Neuronal stem cell (in vitro differentiated cells): ENCODE results near the gene CRACR2A.

ENCODE experiments used
- DNase-seq: peaks from one replicate; pipeline ENCODE4 v3.0.0-alpha.2; 2013; ENCODE audit warnings: low spot score
- H2AFZ ChIP-seq: one replicate; pipeline ENCODE4 v1.6.1; 2013; ENCODE audit warnings: mild to moderate bottlenecking, low read length, inconsistent platforms
- H2AK5ac ChIP-seq: 2 replicates; pipeline ENCODE4 v1.6.1; 2013; ENCODE audit warnings: low read depth, mild to moderate bottlenecking, inconsistent platforms, low read length, moderate library complexity, mixed read lengths
- H2BK120ac ChIP-seq: 2 replicates; pipeline ENCODE4 v1.6.1; 2013; ENCODE audit warnings: low read depth, mild to moderate bottlenecking, inconsistent platforms, low read length, moderate library complexity, mixed read lengths
- H2BK12ac ChIP-seq: one replicate; pipeline ENCODE4 v1.6.1; 2013; ENCODE audit warnings: low read length, inconsistent platforms
- H2BK15ac ChIP-seq: 2 replicates; pipeline ENCODE4 v1.6.1; 2013; ENCODE audit warnings: mild to moderate bottlenecking, low read length, inconsistent platforms, mixed read lengths
- H2BK5ac ChIP-seq: one replicate; pipeline ENCODE4 v1.6.1; 2013; ENCODE audit warnings: inconsistent platforms, mild to moderate bottlenecking, low read length, moderate library complexity
- H3K14ac ChIP-seq: one replicate; pipeline ENCODE4 v1.6.1; 2013; ENCODE audit warnings: low read length, inconsistent platforms
- H3K18ac ChIP-seq: 2 replicates; pipeline ENCODE4 v1.6.1; 2013; ENCODE audit warnings: low read length, inconsistent platforms
- H3K23ac ChIP-seq: 2 replicates; pipeline ENCODE4 v1.6.1; 2013; ENCODE audit warnings: low read depth, mild to moderate bottlenecking, mixed read lengths, low read length, inconsistent platforms; ENCODE audit not compliant: poor library complexity
- H3K27ac ChIP-seq: replicated peaks from 3 replicates; pipeline ENCODE4 v1.5.1; 2013; ENCODE audit warnings: low read length, inconsistent platforms
- H3K27me3 ChIP-seq, 3 experiments: 2 replicates each; pipeline ENCODE4 v1.6.1; 2013; ENCODE audit warnings: low read length in 3 of 3, mild to moderate bottlenecking in 2 of 3, inconsistent platforms in 1 of 3, low read depth in 1 of 3, mixed read lengths in 1 of 3, moderate library complexity in 1 of 3; ENCODE audit not compliant: control insufficient read depth in 3 of 3, insufficient read depth in 3 of 3
- H3K36me3 ChIP-seq, 2 donors: replicated peaks in 1 of 2; 2 replicates each; pipeline ENCODE4 v1.6.1; 2013; ENCODE audit warnings: low read length in 2 of 2; ENCODE audit not compliant: control insufficient read depth in 2 of 2, insufficient read depth in 2 of 2
- H3K4ac ChIP-seq: 2 replicates; pipeline ENCODE4 v1.6.1; 2013; ENCODE audit warnings: inconsistent platforms, mild to moderate bottlenecking, low read length, moderate library complexity
- H3K4me1 ChIP-seq, 2 donors: 1 replicate in 1 of 2; 2 replicates in 1 of 2; pipeline ENCODE4 v1.6.1; 2013; ENCODE audit warnings: low read length in 2 of 2, low read depth in 1 of 2; ENCODE audit not compliant: control insufficient read depth in 2 of 2, insufficient read depth in 1 of 2
- H3K4me2 ChIP-seq: one replicate; pipeline ENCODE4 v1.6.1; 2013; ENCODE audit warnings: mild to moderate bottlenecking, low read length, inconsistent platforms; ENCODE audit not compliant: insufficient read depth, poor library complexity, severe bottlenecking
- H3K4me3 ChIP-seq, 2 donors: 2 replicates each; pipeline ENCODE4 v1.5.1; 2013; ENCODE audit warnings: low read length in 2 of 2, mild to moderate bottlenecking in 2 of 2, inconsistent platforms in 1 of 2, moderate library complexity in 1 of 2
- H3K79me1 ChIP-seq: one replicate; pipeline ENCODE4 v1.6.1; 2013; ENCODE audit warnings: low read depth, mild to moderate bottlenecking, inconsistent platforms, low read length, moderate library complexity
- H3K9ac ChIP-seq: one replicate; pipeline ENCODE4 v1.6.1; 2013; ENCODE audit warnings: mild to moderate bottlenecking, low read depth, low read length, inconsistent platforms; ENCODE audit not compliant: poor library complexity
- H3K9me3 ChIP-seq, 2 donors: replicated peaks in 1 of 2; 2 replicates each; pipeline versions ENCODE3 to v1.6.1; 2013; ENCODE audit warnings: low read length in 2 of 2, mild to moderate bottlenecking in 2 of 2, inconsistent platforms in 1 of 2, low read depth in 1 of 2, mixed read lengths in 1 of 2, moderate library complexity in 1 of 2; ENCODE audit not compliant: control insufficient read depth in 2 of 2, insufficient read depth in 1 of 2
- H4K8ac ChIP-seq: one replicate; pipeline ENCODE4 v1.6.1; 2013; ENCODE audit warnings: low read depth, mild to moderate bottlenecking, inconsistent platforms, low read length, moderate library complexity
- H4K91ac ChIP-seq: one replicate; pipeline ENCODE4 v1.6.1; 2013; ENCODE audit warnings: low read length, low read depth, mild to moderate bottlenecking, inconsistent platforms; ENCODE audit not compliant: poor library complexity
- WGBS, 2 donors: extraction: QIAGEN DNeasy Blood & Tissue Kit; methylation state at CpG; one replicate each; pipeline ENCODE4 v1.1.7; 2013; ENCODE audit warnings: missing lambda C conversion rate in 2 of 2, mixed read lengths in 1 of 2; ENCODE audit not compliant: insufficient read length in 2 of 2, insufficient replicate concordance in 1 of 2; ENCODE audit errors: extremely low coverage in 2 of 2; 5-methylcytosine and 5-hydroxymethylcytosine counted together

CRACR2A gene

GRCh38 chr12:3723916-3724805 lies 28.7 kb downstream of the CRACR2A start:
- no peak overlapping the region for H2BK12ac ChIP-seq
- no peak overlapping the region for H3K4me2 ChIP-seq
- H3K23ac ChIP-seq, result no peak overlapping the region
- no peak overlapping the region for H2BK5ac ChIP-seq
- H3K36me3 ChIP-seq, result no peaks in the 10 kb centered on the region
- no peak overlapping the region for H2AFZ ChIP-seq
- H3K14ac ChIP-seq, result no peak overlapping the region
- no peak for DNase-seq
- no peak overlapping the region for H2BK15ac ChIP-seq
- peaks cover 9 to 22% of the 10 kb centered on the region in 2 donors for H3K4me1 ChIP-seq
- no peaks in the 10 kb centered on the region for H3K27me3 ChIP-seq
- no peak overlapping the region for H2BK120ac ChIP-seq
- H2AK5ac ChIP-seq, result no peak overlapping the region
- no CpG with 5 or more reads among the region's 14 CpGs for WGBS, 2 donors
- no peak overlapping the region for H3K27ac ChIP-seq
- peaks cover 7 to 28% of the 10 kb centered on the region in 2 donors for H3K9me3 ChIP-seq
- H4K91ac ChIP-seq, result no peak overlapping the region
- H3K18ac ChIP-seq, result no peak overlapping the region
- no peak overlapping the region for H3K4ac ChIP-seq
- no peaks in the 10 kb centered on the region for H3K79me1 ChIP-seq
- H3K4me3 ChIP-seq, result no peak overlapping the region
- no peak overlapping the region for H3K9ac ChIP-seq
- no peak overlapping the region for H4K8ac ChIP-seq

GRCh38 chr12:3722368-3722767 lies 30.5 kb downstream of the CRACR2A start:
- H3K9me3 ChIP-seq, result peaks cover 7 to 28% of the 10 kb centered on the region in 2 donors
- no peaks in the 10 kb centered on the region for H3K27me3 ChIP-seq
- no peak overlapping the region for H2AK5ac ChIP-seq
- H2BK15ac ChIP-seq, result no peak overlapping the region
- H3K4ac ChIP-seq, result no peak overlapping the region
- H3K27ac ChIP-seq, result no peak overlapping the region
- no peak overlapping the region for H3K4me3 ChIP-seq
- no peak for DNase-seq
- no peak overlapping the region for H3K4me2 ChIP-seq
- H3K79me1 ChIP-seq, result no peaks in the 10 kb centered on the region
- no peak overlapping the region for H2BK120ac ChIP-seq
- H3K14ac ChIP-seq, result no peak overlapping the region
- H3K36me3 ChIP-seq, result no peaks in the 10 kb centered on the region
- no peak overlapping the region for H3K9ac ChIP-seq
- no peak overlapping the region for H2BK12ac ChIP-seq
- H3K18ac ChIP-seq, result no peak overlapping the region
- H3K23ac ChIP-seq, result no peak overlapping the region
- H2AFZ ChIP-seq, result no peak overlapping the region
- H4K91ac ChIP-seq, result no peak overlapping the region
- H2BK5ac ChIP-seq, result no peak overlapping the region
- H4K8ac ChIP-seq, result no peak overlapping the region
- peaks cover 0 to 8% of the 10 kb centered on the region in 2 donors for H3K4me1 ChIP-seq
- WGBS, 2 donors, result no CpG with 5 or more reads among the region's 6 CpGs

DNA sequence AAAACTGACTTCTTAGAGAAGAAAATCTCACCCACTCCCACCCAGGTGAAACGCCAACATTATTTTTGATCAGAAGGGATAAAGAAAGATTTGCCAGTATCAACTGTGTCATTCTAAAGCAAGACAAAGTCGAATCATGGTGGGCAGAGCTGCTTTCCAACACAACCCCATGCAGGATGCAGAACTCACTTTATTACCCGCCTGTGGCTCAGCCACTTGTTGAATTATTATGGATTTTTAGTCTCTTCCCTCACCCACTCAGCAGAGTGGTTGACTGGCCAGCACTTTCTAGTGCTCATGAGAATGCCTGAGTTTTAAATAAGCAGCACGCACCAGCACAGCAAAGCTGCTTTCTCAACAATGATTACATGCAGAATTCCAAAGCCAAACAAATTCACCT lies 32.1 kb downstream of the CRACR2A start:
- WGBS, 2 donors, result no CpG with 5 or more reads among the region's 4 CpGs
- Histone ChIP-seq H3K18ac (no peak overlapping the region), H2BK15ac (no peak overlapping the region)

GRCh38 chr12:3718100-3718499 lies 34.8 kb downstream of the CRACR2A start:
- Histone ChIP-seq H3K9ac (no peak overlapping the region), H2AFZ (no peak overlapping the region), H3K79me1 (no peaks in the 10 kb centered on the region), H2BK120ac (no peak overlapping the region), H3K4me3 (no peak overlapping the region), H3K23ac (no peak overlapping the region), H3K36me3 (no peaks in the 10 kb centered on the region), H2BK15ac (no peak overlapping the region), H3K9me3 (peaks cover 6 to 17% of the 10 kb centered on the region in 2 donors), H3K27me3 (no peaks in the 10 kb centered on the region), H3K14ac (no peak overlapping the region), H2BK5ac (no peak overlapping the region), H3K4me1 (peaks cover 0 to 3% of the 10 kb centered on the region in 2 donors), H2AK5ac (no peak overlapping the region), H3K27ac (no peak overlapping the region), H3K4me2 (no peak overlapping the region), H3K18ac (no peak overlapping the region), H2BK12ac (no peak overlapping the region), H3K4ac (no peak overlapping the region), H4K91ac (no peak overlapping the region), H4K8ac (no peak overlapping the region)
- no peak for DNase-seq
- WGBS, 2 donors, result no CpG with 5 or more reads among the region's 4 CpGs

More for the DNA sequence above, 32.1 kb downstream of the CRACR2A start:
- H3K9ac ChIP-seq, result no peak overlapping the region
- H3K4me1 ChIP-seq, result peaks cover 2 to 7% of the 10 kb centered on the region in 2 donors
- no peaks in the 10 kb centered on the region for H3K36me3 ChIP-seq
- no peak overlapping the region for H3K4me2 ChIP-seq
- no peak overlapping the region for H3K4ac ChIP-seq
- H2AK5ac ChIP-seq, result no peak overlapping the region
- H4K8ac ChIP-seq, result no peak overlapping the region
- no peak overlapping the region for H3K27ac ChIP-seq
- no peaks in the 10 kb centered on the region for H3K27me3 ChIP-seq
- H2BK5ac ChIP-seq, result no peak overlapping the region
- H3K4me3 ChIP-seq, result no peak overlapping the region
- no peak for DNase-seq
- no peaks in the 10 kb centered on the region for H3K79me1 ChIP-seq
- no peak overlapping the region for H2AFZ ChIP-seq
- H3K14ac ChIP-seq, result no peak overlapping the region
- H3K23ac ChIP-seq, result no peak overlapping the region
- no peak overlapping the region for H4K91ac ChIP-seq
- peaks cover 7 to 28% of the 10 kb centered on the region in 2 donors for H3K9me3 ChIP-seq
- no peak overlapping the region for H2BK120ac ChIP-seq
- no peak overlapping the region for H2BK12ac ChIP-seq
